Thoracic aorta (tissue), 2 donors: ENCODE measurements around the gene PIK3R6. TPM values are rescaled to one million over a fixed set of nuclear protein-coding genes. Genes with fewer than 3 reads are reported as not detected.

ENCODE experiments used
- ATAC-seq: fragments of 150-250 bp; one replicate; pipeline ENCODE4 v1.8.0; 2017; ENCODE audit warnings: low read depth; ENCODE audit not compliant: insufficient number of reproducible peaks, low FRiP score
- DNase-seq: peaks from one replicate; pipeline ENCODE4 v3.0.0-alpha.2; 2020; ENCODE audit warnings: low spot score
- H3K27ac ChIP-seq, 2 donors: fragments of 200-600 bp; sonication (generic); 1 replicate in 1 of 2; 2 replicates in 1 of 2; pipeline ENCODE4 v1.5.1; 2016; ENCODE audit warnings: mild to moderate bottlenecking in 2 of 2, moderate library complexity in 2 of 2
- H3K27me3 ChIP-seq: fragments of 200-600 bp; sonication (generic); replicated peaks from 2 replicates; pipeline ENCODE4 v1.6.0; 2016; ENCODE audit warnings: mild to moderate bottlenecking; ENCODE audit not compliant: insufficient read depth
- H3K36me3 ChIP-seq: fragments of 200-600 bp; sonication (generic); one replicate; pipeline ENCODE4 v1.5.1; 2016
- H3K4me1 ChIP-seq, 2 donors: fragments of 200-600 bp; sonication (generic); 1 replicate in 1 of 2; 2 replicates in 1 of 2; pipeline versions ENCODE4 v1.5.1 to v1.6.0; 2016; ENCODE audit warnings: low read depth in 2 of 2, mild to moderate bottlenecking in 1 of 2; ENCODE audit not compliant: control insufficient read depth in 1 of 2
- H3K4me3 ChIP-seq: fragments of 200-600 bp; sonication (generic); 2 replicates; pipeline ENCODE4 v1.5.1; 2016; ENCODE audit warnings: mild to moderate bottlenecking
- H3K9me3 ChIP-seq: fragments of 200-600 bp; sonication (generic); 2 replicates; pipeline ENCODE4 v1.5.1; 2016
- CTCF ChIP-seq: fragments of 200-600 bp; sonication (generic); IDR thresholded peaks from one replicate; pipeline ENCODE4 v1.5.1; 2019; ENCODE audit warnings: antibody characterized with exemption
- total RNA-seq, 2 donors: library from RNA; depleted of rRNA; stranded (reverse); fragments of >200 nt; gene quantifications; one replicate each; pipeline versions ENCODE4 v1.1.0 to v1.2.3, GENCODE V29; 2016

Gene PIK3R6
- total RNA-seq, 2 donors from 2014 or later = 1.5 to 3.5 TPM

GRCh38 chr17:8868092-8868491 lies 618 bp upstream of the PIK3R6 start:
- H3K4me1 ChIP-seq = no peaks in the 10 kb centered on the region
- H3K4me3 ChIP-seq = no peak overlapping the region
- no peaks in the 10 kb centered on the region for H3K36me3 ChIP-seq
- ATAC-seq (no peak), DNase-seq (no peak)
- no peaks in the 10 kb centered on the region for H3K9me3 ChIP-seq
- no peaks in the 10 kb centered on the region for H3K27me3 ChIP-seq
- H3K27ac ChIP-seq = no peak overlapping the region
- TF ChIP-seq CTCF = no peak

GRCh38 chr17:8865811-8866210 lies 1.7 kb downstream of the PIK3R6 start:
- Histone ChIP-seq H3K9me3 (no peaks in the 10 kb centered on the region), H3K4me3 (no peak overlapping the region), H3K27ac (no peak overlapping the region), H3K36me3 (no peaks in the 10 kb centered on the region), H3K4me1 (no peaks in the 10 kb centered on the region), H3K27me3 (no peaks in the 10 kb centered on the region)
- no peak for ATAC-seq
- TF ChIP-seq CTCF = no peak
- no peak for DNase-seq

GRCh38 chr17:8865385-8865784 lies 2.1 kb downstream of the PIK3R6 start:
- DNase-seq (no peak), ATAC-seq (no peak)
- H3K36me3 ChIP-seq = no peaks in the 10 kb centered on the region
- no peak overlapping the region for H3K4me3 ChIP-seq
- H3K4me1 ChIP-seq = no peaks in the 10 kb centered on the region
- no peak for TF ChIP-seq CTCF
- H3K27me3 ChIP-seq = no peaks in the 10 kb centered on the region
- no peak overlapping the region for H3K27ac ChIP-seq
- H3K9me3 ChIP-seq = no peaks in the 10 kb centered on the region

GRCh38 chr17:8862213-8863056 lies 5.0 kb downstream of the PIK3R6 start:
- ATAC-seq = no peak
- no peaks in the 10 kb centered on the region for H3K4me1 ChIP-seq
- H3K36me3 ChIP-seq = no peaks in the 10 kb centered on the region
- no peak for TF ChIP-seq CTCF
- H3K27ac ChIP-seq = no peak overlapping the region
- no peak for DNase-seq
- H3K4me3 ChIP-seq = no peak overlapping the region
- H3K9me3 ChIP-seq = no peaks in the 10 kb centered on the region
- H3K27me3 ChIP-seq = no peaks in the 10 kb centered on the region

- H3K27ac ChIP-seq = no peak overlapping the region
- no peaks in the 10 kb centered on the region for H3K9me3 ChIP-seq
- no peak for TF ChIP-seq CTCF
- no peak for DNase-seq
- no peaks in the 10 kb centered on the region for H3K27me3 ChIP-seq
- no peaks in the 10 kb centered on the region for H3K36me3 ChIP-seq
- ATAC-seq = no peak
- no peaks in the 10 kb centered on the region for H3K4me1 ChIP-seq
- H3K4me3 ChIP-seq = no peak overlapping the region
Measured at GRCh38 chr17:8861495-8862181, 5.8 kb downstream of the PIK3R6 start.
